SK-N-SH treated with all-trans-retinoic acid at 6 μM for 48 hours (cell line): ENCODE measurements around the gene LAPTM4A.

Experiments used
- ATAC-seq: fragments of 200-7000 bp; cut with Tn5 transposase; 3 replicates; pipeline ENCODE4 v1.9.1; 2020; ENCODE audit warnings: mild to moderate bottlenecking, moderate library complexity
- ARNTL ChIP-seq: fragments of 450-650 bp; formaldehyde crosslinking; IDR thresholded peaks from 2 replicates; pipeline ENCODE4 v1.5.0; 2020; ENCODE audit warnings: low read depth, mild to moderate bottlenecking, moderate library complexity, borderline replicate concordance
- BACH2 ChIP-seq: fragments of 250-450 bp; sonication (Bioruptor Pico); IDR thresholded peaks from 2 replicates; pipeline ENCODE4 v1.9.0; 2021; ENCODE audit warnings: mild to moderate bottlenecking, borderline replicate concordance
- CSDC2 ChIP-seq: fragments of 250-450 bp; sonication (Bioruptor Pico); IDR thresholded peaks from 2 replicates; pipeline ENCODE4 v1.5.0; 2020; ENCODE audit warnings: mild to moderate bottlenecking, moderate library complexity
- ESRRG ChIP-seq: fragments of 250-450 bp; sonication (Bioruptor Pico); IDR thresholded peaks from 2 replicates; pipeline ENCODE4 v1.6.1; 2021; ENCODE audit warnings: mild to moderate bottlenecking
- ISL1 ChIP-seq: fragments of 250-450 bp; sonication (Bioruptor Pico); IDR thresholded peaks from 2 replicates; pipeline ENCODE4 v2.1.2; 2022; ENCODE audit warnings: mild to moderate bottlenecking, moderate library complexity
- OSR1 ChIP-seq: fragments of 250-450 bp; sonication (Bioruptor Pico); IDR thresholded peaks from 2 replicates; pipeline ENCODE4 v1.8.0; 2022; ENCODE audit warnings: moderate library complexity, mild to moderate bottlenecking, inconsistent platforms
- PPARA ChIP-seq: fragments of 250-450 bp; sonication (Bioruptor Pico); IDR thresholded peaks from 2 replicates; pipeline ENCODE4 v1.5.0; 2020; ENCODE audit warnings: mild to moderate bottlenecking, borderline replicate concordance
- RARB ChIP-seq: fragments of 250-450 bp; sonication (Bioruptor Pico); IDR thresholded peaks from 2 replicates; pipeline ENCODE4 v1.8.0; 2021; ENCODE audit warnings: mild to moderate bottlenecking, moderate library complexity
- SNAI2 ChIP-seq: fragments of 250-450 bp; sonication (Bioruptor Pico); IDR thresholded peaks from 2 replicates; pipeline ENCODE4 v1.5.0; 2020; ENCODE audit warnings: mild to moderate bottlenecking, moderate library complexity
- TCF4 ChIP-seq: fragments of 250-450 bp; sonication (Bioruptor Pico); IDR thresholded peaks from 2 replicates; pipeline ENCODE4 v1.8.0; 2021; ENCODE audit warnings: mild to moderate bottlenecking, moderate library complexity, borderline replicate concordance
- TOX ChIP-seq: fragments of 250-450 bp; sonication (Bioruptor Pico); IDR thresholded peaks from 2 replicates; pipeline ENCODE4 v1.8.0; 2021; ENCODE audit warnings: mild to moderate bottlenecking, moderate library complexity, borderline replicate concordance
- ZC3H10 ChIP-seq: fragments of 250-450 bp; sonication (Bioruptor Pico); IDR thresholded peaks from 2 replicates; pipeline ENCODE4 v1.5.1; 2021; ENCODE audit warnings: mild to moderate bottlenecking, moderate library complexity
- ZFP3 ChIP-seq: fragments of 250-450 bp; sonication (Bioruptor Pico); IDR thresholded peaks from 2 replicates; pipeline ENCODE4 v1.5.0; 2020; ENCODE audit warnings: mild to moderate bottlenecking, moderate library complexity
- ZNF565 ChIP-seq: fragments of 450-650 bp; formaldehyde crosslinking; conservative IDR thresholded peaks from 2 replicates; pipeline ENCODE4 v1.5.0; 2020; ENCODE audit warnings: low read depth, mild to moderate bottlenecking, moderate library complexity
- ZNF70 ChIP-seq: fragments of 450-650 bp; formaldehyde crosslinking; IDR thresholded peaks from 2 replicates; pipeline ENCODE4 v1.5.0; 2020; ENCODE audit warnings: mild to moderate bottlenecking, moderate library complexity
- ZNF8 ChIP-seq: fragments of 450-650 bp; formaldehyde crosslinking; IDR thresholded peaks from 2 replicates; pipeline ENCODE4 v1.5.0; 2020; ENCODE audit warnings: mild to moderate bottlenecking, moderate library complexity
- TF ChIP-seq, protein P1 (sequence below): fragments of 250-450 bp; sonication (Bioruptor Pico); IDR thresholded peaks from 2 replicates; pipeline ENCODE4 v1.8.0; 2020; ENCODE audit warnings: mild to moderate bottlenecking, moderate library complexity, borderline replicate concordance
- TF ChIP-seq, protein P2 (sequence below): fragments of 250-450 bp; sonication (Bioruptor Pico); IDR thresholded peaks from 2 replicates; pipeline ENCODE4 v1.5.1; 2021; ENCODE audit warnings: mild to moderate bottlenecking, moderate library complexity
- TF ChIP-seq, protein P3 (sequence below): fragments of 250-450 bp; sonication (Bioruptor Pico); IDR thresholded peaks from 2 replicates; pipeline ENCODE4 v1.5.1; 2020; ENCODE audit warnings: low read depth, mild to moderate bottlenecking, moderate library complexity
- TF ChIP-seq, protein P4 (sequence below): fragments of 250-450 bp; sonication (Bioruptor Pico); IDR thresholded peaks from 2 replicates; pipeline ENCODE4 v1.8.0; 2021; ENCODE audit warnings: low read depth, mild to moderate bottlenecking, moderate library complexity, borderline replicate concordance
- TF ChIP-seq, protein P5 (sequence below): fragments of 250-450 bp; sonication (Bioruptor Pico); IDR thresholded peaks from 2 replicates; pipeline ENCODE4 v1.5.0; 2020; ENCODE audit warnings: mild to moderate bottlenecking, moderate library complexity

Gene LAPTM4A

DNA sequence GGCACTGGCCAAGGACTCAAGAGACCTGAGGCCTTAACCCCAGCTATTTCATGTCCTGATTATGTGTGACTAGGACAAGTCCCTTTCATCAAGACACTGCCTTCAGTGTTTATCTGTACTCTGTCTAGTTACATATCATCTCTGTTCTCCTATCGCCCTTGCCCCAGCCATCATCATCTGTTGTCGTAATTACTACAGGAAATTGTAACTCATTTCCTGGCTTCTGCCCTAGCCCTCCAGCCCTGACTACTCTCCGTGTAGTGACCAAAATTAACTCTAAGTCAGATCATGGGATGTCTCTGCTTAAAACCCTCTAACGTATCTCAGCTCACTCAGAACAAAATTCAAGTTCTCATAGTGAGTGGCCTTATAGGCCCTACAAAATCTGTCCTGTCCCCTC lies 49.3 kb upstream of the LAPTM4A start (continued):
- no peak for TF ChIP-seq TOX

DNA sequence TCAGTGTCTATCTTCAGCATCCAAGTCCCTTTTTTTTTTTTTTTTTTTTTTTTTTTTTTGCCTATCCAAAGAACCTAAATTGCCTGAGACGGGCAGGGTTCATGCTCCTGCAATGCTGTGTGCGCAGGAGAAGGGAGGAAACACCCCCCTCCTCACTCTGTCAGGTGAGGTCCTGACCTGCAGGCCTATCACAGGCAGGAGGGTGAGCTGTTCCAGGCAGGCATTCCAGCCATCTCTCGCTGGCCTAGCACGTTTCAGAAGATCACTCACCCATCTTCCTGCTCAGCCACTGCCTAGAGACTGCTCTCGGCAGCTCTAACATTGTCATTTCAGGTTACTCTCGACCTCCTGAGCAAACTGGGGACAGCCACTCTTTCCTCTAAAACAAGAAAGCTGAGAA lies 48.4 kb upstream of the LAPTM4A start:
- no peak for ATAC-seq
- TF ChIP-seq ESRRG (CRISPR knock-in tag), result no peak
- TF ChIP-seq, protein P1, sequence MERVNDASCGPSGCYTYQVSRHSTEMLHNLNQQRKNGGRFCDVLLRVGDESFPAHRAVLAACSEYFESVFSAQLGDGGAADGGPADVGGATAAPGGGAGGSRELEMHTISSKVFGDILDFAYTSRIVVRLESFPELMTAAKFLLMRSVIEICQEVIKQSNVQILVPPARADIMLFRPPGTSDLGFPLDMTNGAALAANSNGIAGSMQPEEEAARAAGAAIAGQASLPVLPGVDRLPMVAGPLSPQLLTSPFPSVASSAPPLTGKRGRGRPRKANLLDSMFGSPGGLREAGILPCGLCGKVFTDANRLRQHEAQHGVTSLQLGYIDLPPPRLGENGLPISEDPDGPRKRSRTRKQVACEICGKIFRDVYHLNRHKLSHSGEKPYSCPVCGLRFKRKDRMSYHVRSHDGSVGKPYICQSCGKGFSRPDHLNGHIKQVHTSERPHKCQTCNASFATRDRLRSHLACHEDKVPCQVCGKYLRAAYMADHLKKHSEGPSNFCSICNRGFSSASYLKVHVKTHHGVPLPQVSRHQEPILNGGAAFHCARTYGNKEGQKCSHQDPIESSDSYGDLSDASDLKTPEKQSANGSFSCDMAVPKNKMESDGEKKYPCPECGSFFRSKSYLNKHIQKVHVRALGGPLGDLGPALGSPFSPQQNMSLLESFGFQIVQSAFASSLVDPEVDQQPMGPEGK, result no peak
- TF ChIP-seq, protein P2, sequence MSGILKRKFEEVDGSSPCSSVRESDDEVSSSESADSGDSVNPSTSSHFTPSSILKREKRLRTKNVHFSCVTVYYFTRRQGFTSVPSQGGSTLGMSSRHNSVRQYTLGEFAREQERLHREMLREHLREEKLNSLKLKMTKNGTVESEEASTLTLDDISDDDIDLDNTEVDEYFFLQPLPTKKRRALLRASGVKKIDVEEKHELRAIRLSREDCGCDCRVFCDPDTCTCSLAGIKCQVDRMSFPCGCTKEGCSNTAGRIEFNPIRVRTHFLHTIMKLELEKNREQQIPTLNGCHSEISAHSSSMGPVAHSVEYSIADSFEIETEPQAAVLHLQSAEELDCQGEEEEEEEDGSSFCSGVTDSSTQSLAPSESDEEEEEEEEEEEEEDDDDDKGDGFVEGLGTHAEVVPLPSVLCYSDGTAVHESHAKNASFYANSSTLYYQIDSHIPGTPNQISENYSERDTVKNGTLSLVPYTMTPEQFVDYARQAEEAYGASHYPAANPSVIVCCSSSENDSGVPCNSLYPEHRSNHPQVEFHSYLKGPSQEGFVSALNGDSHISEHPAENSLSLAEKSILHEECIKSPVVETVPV (CRISPR knock-in tag), result no peak
- no peak for TF ChIP-seq ZC3H10 (CRISPR knock-in tag)
- no peak for TF ChIP-seq SNAI2 (CRISPR knock-in tag)
- no peak for TF ChIP-seq OSR1
- no peak for TF ChIP-seq ZNF565 (CRISPR knock-in tag)
- TF ChIP-seq, protein P3, sequence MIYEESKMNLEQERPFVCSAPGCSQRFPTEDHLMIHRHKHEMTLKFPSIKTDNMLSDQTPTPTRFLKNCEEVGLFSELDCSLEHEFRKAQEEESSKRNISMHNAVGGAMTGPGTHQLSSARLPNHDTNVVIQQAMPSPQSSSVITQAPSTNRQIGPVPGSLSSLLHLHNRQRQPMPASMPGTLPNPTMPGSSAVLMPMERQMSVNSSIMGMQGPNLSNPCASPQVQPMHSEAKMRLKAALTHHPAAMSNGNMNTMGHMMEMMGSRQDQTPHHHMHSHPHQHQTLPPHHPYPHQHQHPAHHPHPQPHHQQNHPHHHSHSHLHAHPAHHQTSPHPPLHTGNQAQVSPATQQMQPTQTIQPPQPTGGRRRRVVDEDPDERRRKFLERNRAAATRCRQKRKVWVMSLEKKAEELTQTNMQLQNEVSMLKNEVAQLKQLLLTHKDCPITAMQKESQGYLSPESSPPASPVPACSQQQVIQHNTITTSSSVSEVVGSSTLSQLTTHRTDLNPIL (CRISPR knock-in tag), result no peak
- TF ChIP-seq BACH2 (CRISPR knock-in tag), result no peak
- TF ChIP-seq ISL1, result no peak
- no peak for TF ChIP-seq ZNF70 (CRISPR knock-in tag)
- TF ChIP-seq PPARA (CRISPR knock-in tag), result no peak
- TF ChIP-seq, protein P4, sequence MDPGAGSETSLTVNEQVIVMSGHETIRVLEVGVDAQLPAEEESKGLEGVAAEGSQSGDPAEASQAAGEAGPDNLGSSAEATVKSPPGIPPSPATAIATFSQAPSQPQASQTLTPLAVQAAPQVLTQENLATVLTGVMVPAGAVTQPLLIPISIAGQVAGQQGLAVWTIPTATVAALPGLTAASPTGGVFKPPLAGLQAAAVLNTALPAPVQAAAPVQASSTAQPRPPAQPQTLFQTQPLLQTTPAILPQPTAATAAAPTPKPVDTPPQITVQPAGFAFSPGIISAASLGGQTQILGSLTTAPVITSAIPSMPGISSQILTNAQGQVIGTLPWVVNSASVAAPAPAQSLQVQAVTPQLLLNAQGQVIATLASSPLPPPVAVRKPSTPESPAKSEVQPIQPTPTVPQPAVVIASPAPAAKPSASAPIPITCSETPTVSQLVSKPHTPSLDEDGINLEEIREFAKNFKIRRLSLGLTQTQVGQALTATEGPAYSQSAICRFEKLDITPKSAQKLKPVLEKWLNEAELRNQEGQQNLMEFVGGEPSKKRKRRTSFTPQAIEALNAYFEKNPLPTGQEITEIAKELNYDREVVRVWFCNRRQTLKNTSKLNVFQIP (CRISPR knock-in tag), result no peak
- no peak for TF ChIP-seq TCF4 (CRISPR knock-in tag)
- no peak for TF ChIP-seq CSDC2 (CRISPR knock-in tag)
- no peak for TF ChIP-seq ZNF8
- no peak for TF ChIP-seq ZFP3 (CRISPR knock-in tag)
- no peak for TF ChIP-seq TOX

DNA sequence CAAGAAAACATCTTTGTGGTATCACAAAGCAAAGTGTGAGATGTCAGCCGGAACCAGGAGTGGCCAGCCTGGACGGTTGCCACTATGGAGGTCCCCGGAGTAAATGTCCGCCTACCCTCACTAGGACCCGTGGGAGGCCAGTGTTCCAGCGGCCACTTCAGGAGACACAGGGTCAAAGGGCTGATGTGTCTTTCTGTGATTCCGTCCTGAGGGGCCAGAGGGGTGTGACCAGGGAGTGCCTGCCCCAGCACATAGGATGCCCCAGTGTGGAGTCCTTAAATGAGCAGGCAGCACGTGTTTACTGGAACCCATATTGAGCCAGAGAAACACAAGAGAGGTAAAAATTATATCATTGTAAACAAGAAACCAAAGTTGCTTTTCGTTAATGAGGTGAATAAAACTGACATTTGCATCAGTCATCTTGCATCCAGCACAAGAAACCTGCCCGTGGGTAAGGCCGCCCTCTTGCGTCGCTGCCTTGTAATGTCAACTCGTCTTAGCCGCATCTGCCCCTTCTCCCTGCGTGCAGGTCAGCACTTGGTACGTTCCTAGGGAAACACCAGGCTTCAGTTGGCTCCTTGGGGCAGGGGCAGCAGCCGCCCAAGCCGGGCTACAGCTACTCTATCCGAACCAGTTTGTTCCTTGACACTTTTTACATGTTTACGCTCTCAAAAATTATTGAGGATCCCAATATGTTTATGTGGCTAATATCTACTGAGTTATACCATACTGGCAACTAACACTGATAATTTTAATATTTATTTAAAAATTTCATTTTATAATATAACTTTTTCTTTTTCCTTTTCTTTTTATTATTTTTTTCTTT lies 46.7 kb upstream of the LAPTM4A start:
- peak; percentile 89 for ATAC-seq
- TF ChIP-seq ISL1 (no peak), ESRRG (CRISPR knock-in tag) (no peak), ARNTL (CRISPR knock-in tag) (no peak), SNAI2 (CRISPR knock-in tag) (no peak), RARB (CRISPR knock-in tag) (no peak), CSDC2 (CRISPR knock-in tag) (no peak), ZNF8 (no peak)
- TF ChIP-seq, protein P2 (CRISPR knock-in tag), result no peak
- TF ChIP-seq, protein P1, result no peak
- TF ChIP-seq, protein P5, sequence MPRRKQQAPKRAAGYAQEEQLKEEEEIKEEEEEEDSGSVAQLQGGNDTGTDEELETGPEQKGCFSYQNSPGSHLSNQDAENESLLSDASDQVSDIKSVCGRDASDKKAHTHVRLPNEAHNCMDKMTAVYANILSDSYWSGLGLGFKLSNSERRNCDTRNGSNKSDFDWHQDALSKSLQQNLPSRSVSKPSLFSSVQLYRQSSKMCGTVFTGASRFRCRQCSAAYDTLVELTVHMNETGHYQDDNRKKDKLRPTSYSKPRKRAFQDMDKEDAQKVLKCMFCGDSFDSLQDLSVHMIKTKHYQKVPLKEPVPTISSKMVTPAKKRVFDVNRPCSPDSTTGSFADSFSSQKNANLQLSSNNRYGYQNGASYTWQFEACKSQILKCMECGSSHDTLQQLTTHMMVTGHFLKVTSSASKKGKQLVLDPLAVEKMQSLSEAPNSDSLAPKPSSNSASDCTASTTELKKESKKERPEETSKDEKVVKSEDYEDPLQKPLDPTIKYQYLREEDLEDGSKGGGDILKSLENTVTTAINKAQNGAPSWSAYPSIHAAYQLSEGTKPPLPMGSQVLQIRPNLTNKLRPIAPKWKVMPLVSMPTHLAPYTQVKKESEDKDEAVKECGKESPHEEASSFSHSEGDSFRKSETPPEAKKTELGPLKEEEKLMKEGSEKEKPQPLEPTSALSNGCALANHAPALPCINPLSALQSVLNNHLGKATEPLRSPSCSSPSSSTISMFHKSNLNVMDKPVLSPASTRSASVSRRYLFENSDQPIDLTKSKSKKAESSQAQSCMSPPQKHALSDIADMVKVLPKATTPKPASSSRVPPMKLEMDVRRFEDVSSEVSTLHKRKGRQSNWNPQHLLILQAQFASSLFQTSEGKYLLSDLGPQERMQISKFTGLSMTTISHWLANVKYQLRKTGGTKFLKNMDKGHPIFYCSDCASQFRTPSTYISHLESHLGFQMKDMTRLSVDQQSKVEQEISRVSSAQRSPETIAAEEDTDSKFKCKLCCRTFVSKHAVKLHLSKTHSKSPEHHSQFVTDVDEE (CRISPR knock-in tag), result no peak
- TF ChIP-seq, protein P3 (CRISPR knock-in tag), result no peak; the same call in 1 of the 2 replicates
- TF ChIP-seq, protein P4 (CRISPR knock-in tag), result no peak
